HUES6 (cell line): ENCODE measurements around the gene CADPS2.
A peak's percentile ranks its signal among the peaks of the same experiment; 100 is the strongest.
"Not testable (repeated sequence)": the region's sequence is repeated elsewhere in the genome, so short reads cannot be mapped to it uniquely, and the experiment has no call there.

Source experiments
- H3K27ac ChIP-seq: 2 replicates; pipeline ENCODE4 v1.7.0; 2013; ENCODE audit warnings: low read depth, mild to moderate bottlenecking, low read length, inconsistent platforms
- H3K27me3 ChIP-seq: 2 replicates; pipeline ENCODE4 v1.6.1; 2013; ENCODE audit warnings: low read length; ENCODE audit not compliant: control insufficient read depth, insufficient read depth
- H3K36me3 ChIP-seq: 2 replicates; pipeline ENCODE4 v1.6.1; 2013; ENCODE audit warnings: low read length; ENCODE audit not compliant: control insufficient read depth, insufficient read depth
- H3K4me1 ChIP-seq: 2 replicates; pipeline ENCODE4 v1.6.1; 2013; ENCODE audit warnings: low read length; ENCODE audit not compliant: control insufficient read depth, insufficient read depth
- H3K4me3 ChIP-seq: 2 replicates; pipeline ENCODE4 v1.5.1; 2013; ENCODE audit warnings: low read depth, low read length
- H3K9ac ChIP-seq: one replicate; pipeline ENCODE4 v1.6.1; 2013; ENCODE audit warnings: mild to moderate bottlenecking, low read length
- H3K9me3 ChIP-seq: 2 replicates; pipeline ENCODE4 v1.6.1; 2013; ENCODE audit warnings: low read depth, low read length; ENCODE audit not compliant: control insufficient read depth, insufficient read depth

CADPS2 gene

DNA sequence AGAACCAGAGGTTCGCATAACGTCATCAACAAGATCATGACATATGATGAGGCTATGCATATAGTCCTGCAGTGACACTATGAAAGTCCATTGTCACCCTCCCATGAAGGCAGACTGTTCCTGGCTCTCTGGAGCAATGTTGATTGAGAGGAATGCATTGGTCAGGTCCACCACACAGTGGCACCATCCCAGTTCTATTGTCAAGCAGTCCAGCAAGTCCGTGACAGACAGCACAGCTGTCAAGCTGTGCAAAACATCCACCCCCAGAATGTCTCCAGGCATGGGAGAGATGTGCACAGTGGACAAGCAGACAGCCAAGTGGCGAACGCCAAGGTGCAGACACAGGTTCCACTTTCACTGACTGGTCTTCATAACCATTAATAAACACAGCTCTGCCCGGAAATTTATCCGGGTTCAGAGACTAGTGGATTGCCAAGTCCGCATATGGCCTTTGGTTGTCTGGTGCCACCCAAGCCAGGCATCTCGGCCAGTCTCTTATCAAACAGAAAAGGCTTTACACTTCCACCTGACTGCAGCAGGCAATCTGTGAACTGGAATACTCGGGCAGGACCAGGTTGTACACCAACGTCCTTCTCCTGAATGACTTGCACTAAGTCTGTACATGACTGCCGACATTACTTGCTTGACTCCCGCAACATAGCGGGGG lies 194.6 kb downstream of the CADPS2 start:
- no peaks in the 10 kb centered on the region for H3K27me3 ChIP-seq
- no peak overlapping the region for H3K27ac ChIP-seq
- peaks cover 7% of the 10 kb centered on the region; the same call in 1 of the 2 replicates for H3K4me1 ChIP-seq
- no peak overlapping the region for H3K4me3 ChIP-seq
- peaks cover 10% of the 10 kb centered on the region; the same call in 1 of the 2 replicates for H3K9me3 ChIP-seq
- no peak overlapping the region for H3K9ac ChIP-seq
- H3K36me3 ChIP-seq, result no peaks in the 10 kb centered on the region

DNA sequence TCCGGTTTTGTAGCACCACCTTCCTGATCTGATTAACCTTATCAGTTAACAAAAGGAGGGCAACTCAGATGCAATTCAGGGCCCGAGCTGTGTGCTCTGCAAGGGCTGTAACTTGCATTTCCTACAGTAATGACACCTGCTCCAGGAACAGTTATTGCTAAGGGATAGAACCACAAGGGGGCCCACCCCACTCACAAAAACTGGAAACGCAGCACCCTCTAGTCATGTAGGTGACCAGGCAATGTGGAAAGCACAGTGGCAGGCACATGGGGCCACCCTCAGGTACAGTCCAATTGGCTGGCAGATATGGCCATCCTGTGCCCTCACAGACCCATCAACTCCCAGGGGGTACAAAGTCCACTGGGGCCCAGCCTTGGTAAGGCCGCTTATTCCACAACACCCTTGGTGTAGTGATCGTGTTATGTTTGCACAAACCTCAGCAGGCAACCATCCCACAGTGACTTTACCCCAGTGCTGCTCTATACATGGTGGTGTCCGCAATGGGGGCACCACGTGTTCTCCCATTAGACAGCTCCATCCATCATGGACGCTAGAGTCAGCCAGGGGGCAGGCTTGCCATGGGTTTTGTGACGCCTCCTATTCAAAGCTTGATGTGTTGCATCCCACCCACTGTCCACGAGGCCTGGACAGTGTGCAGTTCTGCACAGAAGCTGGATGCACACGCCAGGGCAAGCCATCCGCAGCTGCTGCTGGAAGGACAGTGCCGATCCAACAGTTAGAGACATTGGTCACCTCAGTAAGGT lies 196.7 kb downstream of the CADPS2 start:
- no peak overlapping the region for H3K9ac ChIP-seq
- H3K27ac ChIP-seq, result no peak overlapping the region
- H3K9me3 ChIP-seq, result peaks cover 10% of the 10 kb centered on the region; the same call in 1 of the 2 replicates
- H3K27me3 ChIP-seq, result no peaks in the 10 kb centered on the region
- H3K4me1 ChIP-seq, result peaks cover 19% of the 10 kb centered on the region; the same call in 1 of the 2 replicates
- H3K4me3 ChIP-seq, result no peak overlapping the region
- H3K36me3 ChIP-seq, result no peaks in the 10 kb centered on the region

DNA sequence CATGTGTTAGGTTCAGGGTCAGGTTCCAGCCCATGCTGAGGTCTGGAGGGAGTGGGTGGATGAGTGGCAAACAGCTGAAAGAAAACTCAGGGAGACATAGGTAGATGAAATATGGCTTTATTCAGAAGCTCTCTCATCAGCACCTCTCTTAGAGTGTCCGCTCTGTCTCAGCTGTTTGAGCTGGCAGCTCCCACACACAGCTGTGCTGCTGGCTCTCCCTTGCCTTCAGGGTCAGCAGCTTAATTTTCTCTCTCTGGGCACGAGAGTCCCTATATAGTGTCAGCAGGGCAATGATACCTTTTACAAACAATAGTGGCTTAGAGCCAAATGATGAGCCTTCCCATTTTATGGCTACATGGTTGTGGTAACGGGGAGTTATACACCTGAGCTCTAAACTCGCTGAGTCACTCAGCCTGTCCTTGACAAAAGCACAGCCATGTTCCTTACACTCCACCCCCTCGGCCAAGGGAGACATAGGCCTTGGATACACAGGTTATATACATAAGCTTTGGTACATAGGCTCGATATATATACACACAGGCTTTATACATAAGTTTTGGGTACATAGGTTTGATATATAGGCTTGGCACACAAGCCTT lies 197.8 kb downstream of the CADPS2 start:
- Histone ChIP-seq H3K27me3 (no peaks in the 10 kb centered on the region), H3K9ac (no peak overlapping the region), H3K4me3 (no peak overlapping the region), H3K27ac (no peak overlapping the region), H3K36me3 (no peaks in the 10 kb centered on the region), H3K9me3 (peaks cover 10% of the 10 kb centered on the region; the same call in 1 of the 2 replicates), H3K4me1 (peaks cover 19% of the 10 kb centered on the region; the same call in 1 of the 2 replicates)

DNA sequence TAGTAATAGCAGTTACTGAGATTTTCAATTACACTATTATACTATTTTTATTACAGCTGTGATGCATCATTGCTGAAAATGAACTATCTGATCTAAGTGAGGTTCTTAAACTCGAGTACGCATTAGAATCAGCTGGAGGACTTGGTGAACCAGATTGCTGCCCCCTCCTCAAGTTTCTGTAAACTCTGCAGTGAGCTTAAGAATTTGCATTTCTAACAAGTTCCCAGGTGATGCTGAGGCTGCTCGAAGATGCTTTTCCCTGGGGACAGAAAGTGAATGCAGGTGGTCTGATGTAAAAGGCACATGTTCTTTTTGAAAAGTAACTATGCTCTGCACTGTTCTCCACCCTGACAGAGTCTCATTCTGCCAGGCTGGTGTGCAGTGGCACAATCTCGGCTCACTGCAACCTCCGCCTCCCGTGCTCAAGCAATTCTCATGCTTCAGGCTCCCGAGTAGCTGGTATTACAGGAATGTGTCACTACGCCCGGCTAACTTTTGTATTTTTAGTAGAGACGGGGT lies 199.8 kb downstream of the CADPS2 start:
- Histone ChIP-seq H3K9me3 (no peaks in the 10 kb centered on the region), H3K36me3 (no peaks in the 10 kb centered on the region), H3K4me3 (no peak overlapping the region), H3K27ac (no peak overlapping the region), H3K27me3 (no peaks in the 10 kb centered on the region), H3K4me1 (peaks cover 19% of the 10 kb centered on the region; the same call in 1 of the 2 replicates), H3K9ac (no peak overlapping the region)

DNA sequence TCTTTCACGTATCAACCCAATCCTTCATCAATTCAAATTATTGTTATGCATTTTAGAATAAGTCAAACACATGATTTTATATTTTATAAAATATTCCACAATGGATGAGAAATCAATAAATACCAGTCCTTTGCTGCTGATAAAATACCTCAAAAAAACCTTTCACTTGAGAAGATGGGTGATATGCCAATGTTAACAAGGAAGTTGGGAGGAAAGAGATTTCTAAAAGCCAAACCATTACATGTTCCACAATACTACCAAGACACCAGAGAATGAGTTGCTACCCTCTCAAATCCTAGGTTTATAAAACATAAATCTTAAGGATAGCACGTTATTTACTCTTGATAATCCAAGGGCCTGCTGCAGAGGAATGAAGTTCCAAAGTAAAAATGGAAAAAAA lies 201.8 kb downstream of the CADPS2 start:
- no peaks in the 10 kb centered on the region for H3K27me3 ChIP-seq
- peaks cover 26% of the 10 kb centered on the region for H3K4me1 ChIP-seq
- H3K9me3 ChIP-seq, result peaks cover 8% of the 10 kb centered on the region; the same call in 1 of the 2 replicates
- H3K9ac ChIP-seq, result no peak overlapping the region
- H3K36me3 ChIP-seq, result no peaks in the 10 kb centered on the region
- H3K27ac ChIP-seq, result no peak overlapping the region
- no peak overlapping the region for H3K4me3 ChIP-seq

DNA sequence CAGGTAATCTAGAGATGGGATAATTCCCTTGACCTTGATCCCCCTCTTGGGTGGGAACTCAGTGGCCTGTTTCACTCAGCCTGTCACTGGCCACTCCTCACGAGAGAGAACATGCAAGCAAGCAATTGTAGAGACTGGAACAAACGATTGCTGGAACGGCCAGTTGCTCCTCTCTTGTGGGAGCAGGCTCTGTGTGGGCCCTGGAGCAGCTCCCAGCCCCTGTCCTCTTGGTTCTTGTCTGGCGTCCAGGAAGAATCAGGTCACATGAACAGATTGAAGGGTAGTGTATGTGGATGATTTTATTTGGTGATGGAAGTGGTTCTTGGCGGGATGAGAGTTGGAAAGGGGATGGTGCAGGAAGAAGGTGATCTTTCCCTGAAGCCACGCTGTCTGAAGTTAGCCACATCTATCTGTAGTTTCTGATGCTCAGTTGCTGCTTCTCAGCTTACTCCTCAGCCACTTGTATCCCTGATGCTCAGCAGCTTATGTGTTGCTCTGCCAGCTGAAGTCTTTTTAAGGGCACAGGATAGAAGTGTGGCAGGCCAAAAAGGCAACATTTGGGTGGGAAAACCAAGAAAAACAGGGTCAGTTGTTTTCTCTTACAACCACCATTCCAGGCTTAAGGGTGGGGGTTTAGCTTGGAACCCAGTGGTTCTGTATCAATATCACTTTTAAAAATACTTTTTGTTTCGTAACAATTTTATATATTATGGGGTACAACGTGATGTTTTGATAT lies 203.3 kb downstream of the CADPS2 start:
- peaks cover 10% of the 10 kb centered on the region; the same call in 1 of the 2 replicates for H3K9me3 ChIP-seq
- H3K36me3 ChIP-seq, result no peaks in the 10 kb centered on the region
- H3K4me1 ChIP-seq, result peaks cover 36% of the 10 kb centered on the region
- no peaks in the 10 kb centered on the region for H3K27me3 ChIP-seq
- H3K27ac ChIP-seq, result no peak overlapping the region
- no peak overlapping the region for H3K4me3 ChIP-seq
- H3K9ac ChIP-seq, result no peak overlapping the region

DNA sequence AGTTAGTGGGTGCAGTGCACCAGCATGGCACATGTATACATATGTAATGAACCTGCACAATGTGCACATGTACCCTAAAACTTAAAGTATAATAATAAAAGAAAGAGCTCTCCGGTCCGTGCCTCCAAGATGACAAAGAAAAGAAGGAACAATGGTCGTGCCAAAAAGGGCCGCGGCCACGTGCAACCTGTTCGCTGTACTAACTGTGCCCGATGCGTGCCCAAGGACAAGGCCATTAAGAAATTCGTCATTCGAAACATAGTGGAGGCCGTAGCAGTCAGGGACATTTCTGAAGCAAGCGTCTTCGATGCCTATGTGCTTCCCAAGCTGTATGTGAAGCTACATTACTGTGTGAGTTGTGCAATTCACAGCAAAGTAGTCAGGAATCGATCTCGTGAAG lies 205.1 kb downstream of the CADPS2 start:
- not testable (repeated sequence) for H3K27me3 ChIP-seq, H3K9ac ChIP-seq, H3K4me3 ChIP-seq, H3K36me3 ChIP-seq, H3K27ac ChIP-seq
- H3K9me3 ChIP-seq, result peaks cover 10% of the 10 kb centered on the region; the same call in 1 of the 2 replicates
- H3K4me1 ChIP-seq, result peaks cover 35% of the 10 kb centered on the region

DNA sequence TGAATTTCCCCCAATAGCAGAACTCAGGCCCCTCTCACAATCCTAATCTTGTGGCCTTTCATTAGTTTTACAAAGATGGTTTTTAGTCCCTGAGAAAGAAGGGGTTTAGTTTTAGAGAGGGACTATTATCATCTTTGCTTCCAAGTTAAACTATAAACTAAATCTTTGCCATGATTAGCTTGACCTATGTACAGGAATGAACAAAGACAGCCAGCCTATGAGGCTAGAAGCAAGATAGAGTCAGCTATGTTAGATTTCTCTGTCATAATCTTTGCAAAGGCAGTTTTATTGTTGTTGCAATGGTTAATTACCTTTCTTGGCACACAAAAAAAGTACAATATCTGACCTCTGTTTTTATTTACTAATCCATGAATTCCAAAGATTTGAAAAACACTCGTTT lies 206.4 kb downstream of the CADPS2 start:
- H3K27ac ChIP-seq, result peak overlapping the region; percentile 94

DNA sequence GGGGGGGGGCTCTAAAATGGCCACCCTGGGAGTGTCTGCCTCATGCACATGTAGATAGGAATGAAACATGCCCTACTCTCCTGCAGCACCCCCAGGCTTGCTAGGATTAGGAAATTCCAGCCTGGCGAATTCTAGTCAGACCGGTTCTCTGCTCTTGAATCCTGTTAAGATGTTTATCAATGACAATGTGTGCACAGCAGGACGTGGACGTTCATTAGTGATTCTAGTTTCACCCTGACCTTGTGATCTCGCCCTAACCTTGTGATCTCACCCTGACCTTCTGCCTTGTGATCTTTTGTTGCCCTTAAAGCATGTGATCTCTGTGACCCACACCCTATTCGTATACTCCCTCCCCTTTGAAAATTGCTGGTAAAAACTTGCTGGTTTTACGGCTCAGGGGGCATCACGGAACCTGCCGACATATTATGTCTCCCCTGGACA lies 207.0 kb downstream of the CADPS2 start:
- not testable (repeated sequence) for H3K36me3 ChIP-seq, H3K27me3 ChIP-seq, H3K4me3 ChIP-seq
- Histone ChIP-seq H3K27ac (peak overlapping the region; percentile 94), H3K4me1 (peaks cover 28% of the 10 kb centered on the region), H3K9ac (peak overlapping the region; percentile 59), H3K9me3 (peaks cover 11% of the 10 kb centered on the region)

More for the DNA sequence above, 206.4 kb downstream of the CADPS2 start:
- Histone ChIP-seq H3K4me1 (peaks cover 28% of the 10 kb centered on the region), H3K36me3 (no peaks in the 10 kb centered on the region), H3K9me3 (peaks cover 10% of the 10 kb centered on the region; the same call in 1 of the 2 replicates), H3K4me3 (no peak overlapping the region), H3K9ac (peak overlapping the region; percentile 59), H3K27me3 (no peaks in the 10 kb centered on the region)

DNA sequence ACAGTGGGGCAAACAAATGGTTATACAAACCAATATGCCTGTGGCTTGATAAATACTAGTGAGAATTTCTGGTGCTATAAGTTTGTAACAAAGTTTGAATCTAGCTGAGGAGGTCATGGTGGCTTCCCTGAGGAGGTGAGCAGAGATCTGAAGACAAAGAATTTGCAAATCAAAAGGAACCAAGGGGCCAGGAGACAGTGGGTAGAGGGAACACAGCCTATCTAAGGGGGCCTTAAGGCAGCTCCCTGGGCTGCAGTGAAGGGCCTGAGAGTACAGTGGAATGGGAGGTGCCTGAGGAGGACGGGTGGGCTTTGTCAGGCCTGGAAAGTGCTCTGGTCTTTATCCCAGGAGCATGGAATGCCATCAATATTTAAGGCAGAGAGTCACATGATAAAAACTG lies 209.1 kb downstream of the CADPS2 start:
- peaks cover 28% of the 10 kb centered on the region for H3K4me1 ChIP-seq
- H3K9ac ChIP-seq, result no peak overlapping the region
- no peaks in the 10 kb centered on the region for H3K36me3 ChIP-seq
- no peaks in the 10 kb centered on the region for H3K27me3 ChIP-seq
- no peak overlapping the region for H3K4me3 ChIP-seq
- H3K9me3 ChIP-seq, result peaks cover 18% of the 10 kb centered on the region
- H3K27ac ChIP-seq, result no peak overlapping the region
